ENCODE results near the gene GPHA2. TPM values are rescaled to one million over a fixed set of nuclear protein-coding genes. Genes with fewer than 3 reads are reported as not detected.

Gene GPHA2
- total RNA-seq, 2 experiments from 2014 or later = 0.49 to 0.56 TPM

- TF ChIP-seq, protein P1, sequence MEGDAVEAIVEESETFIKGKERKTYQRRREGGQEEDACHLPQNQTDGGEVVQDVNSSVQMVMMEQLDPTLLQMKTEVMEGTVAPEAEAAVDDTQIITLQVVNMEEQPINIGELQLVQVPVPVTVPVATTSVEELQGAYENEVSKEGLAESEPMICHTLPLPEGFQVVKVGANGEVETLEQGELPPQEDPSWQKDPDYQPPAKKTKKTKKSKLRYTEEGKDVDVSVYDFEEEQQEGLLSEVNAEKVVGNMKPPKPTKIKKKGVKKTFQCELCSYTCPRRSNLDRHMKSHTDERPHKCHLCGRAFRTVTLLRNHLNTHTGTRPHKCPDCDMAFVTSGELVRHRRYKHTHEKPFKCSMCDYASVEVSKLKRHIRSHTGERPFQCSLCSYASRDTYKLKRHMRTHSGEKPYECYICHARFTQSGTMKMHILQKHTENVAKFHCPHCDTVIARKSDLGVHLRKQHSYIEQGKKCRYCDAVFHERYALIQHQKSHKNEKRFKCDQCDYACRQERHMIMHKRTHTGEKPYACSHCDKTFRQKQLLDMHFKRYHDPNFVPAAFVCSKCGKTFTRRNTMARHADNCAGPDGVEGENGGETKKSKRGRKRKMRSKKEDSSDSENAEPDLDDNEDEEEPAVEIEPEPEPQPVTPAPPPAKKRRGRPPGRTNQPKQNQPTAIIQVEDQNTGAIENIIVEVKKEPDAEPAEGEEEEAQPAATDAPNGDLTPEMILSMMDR (IDR thresholded peaks at IDR 0.05) = no peak
- Mint-ChIP-seq H3K27ac (no peak overlapping the region), H3K36me3 (ENCODE audit: low read depth) (peaks cover 42% of the 10 kb centered on the region), H3K4me3 (no peak overlapping the region), H3K9me3 (no peaks in the 10 kb centered on the region), H3K27me3 (no peaks in the 10 kb centered on the region), H3K4me1 (ENCODE audit: low read depth) (peaks cover 4% of the 10 kb centered on the region)
- Histone ChIP-seq H3K27me3 (ENCODE audit: control insufficient read depth in 1 of 2, insufficient read depth in 2 of 2, low read length in 2 of 2) (no peaks in the 10 kb centered on the region), H3K27ac (ENCODE audit: low read depth in 1 of 2, low read length in 2 of 2) (no peak overlapping the region), H3K36me3 (ENCODE audit: insufficient read depth, low read length) (peaks cover 45% of the 10 kb centered on the region), H3K4me3 (ENCODE audit: low read length) (no peak overlapping the region), H3K9me3 (ENCODE audit: control insufficient read depth in 1 of 2, insufficient read depth in 1 of 2, low read length in 2 of 2) (no peaks in the 10 kb centered on the region), H3K4me1 (ENCODE audit: insufficient read depth, low read length) (peaks cover 17% of the 10 kb centered on the region)
- DNase-seq = no peak
- ChIA-PET POLR2A (no interaction called here), CTCF (no interaction called here)
- ATAC-seq (ENCODE audit: poor library complexity) = no peak
- intact Hi-C loops (cut with DNase I, micrococcal nuclease) = no loop called here
These were observed 6.1 kb downstream of the GPHA2 start for GRCh38 chr11:64929625-64930024.

DNA sequence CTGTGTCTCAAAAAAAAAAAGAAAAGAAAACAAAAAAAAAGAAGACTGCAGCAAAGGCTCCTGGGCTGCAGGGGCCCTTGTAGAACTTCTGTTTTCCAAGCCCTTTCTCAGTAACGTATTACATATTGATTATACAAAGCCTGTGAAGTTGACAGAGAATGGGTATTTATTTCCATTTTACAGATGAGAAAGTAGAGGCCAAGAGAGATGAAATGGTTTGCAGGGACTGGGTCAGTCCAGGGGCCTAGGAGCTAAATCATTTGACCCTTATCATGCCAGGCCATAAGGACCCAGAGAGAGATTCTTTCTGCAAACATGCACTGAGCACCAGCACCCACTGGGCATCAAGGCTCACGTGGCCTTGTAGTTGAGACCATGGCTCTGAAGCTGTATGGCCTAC, 6.7 kb downstream of the GPHA2 start:
- peaks cover 45% of the 10 kb centered on the region for H3K36me3 ChIP-seq (ENCODE audit: insufficient read depth, low read length)
- H3K36me3 Mint-ChIP-seq (ENCODE audit: low read depth) = peaks cover 42% of the 10 kb centered on the region
- no peaks in the 10 kb centered on the region for H3K9me3 Mint-ChIP-seq

GRCh38 chr11:64926689-64927088, 9.0 kb downstream of the GPHA2 start:
- no peak overlapping the region for H3K27ac Mint-ChIP-seq
- DNase-seq = no peak

More for the DNA sequence above, 6.7 kb downstream of the GPHA2 start:
- CTCF ChIA-PET = no interaction called here
- TF ChIP-seq, protein P1 (IDR thresholded peaks at IDR 0.05) = no peak
- ATAC-seq (ENCODE audit: poor library complexity) (no peak), DNase-seq (no peak)
- H3K4me3 ChIP-seq (ENCODE audit: low read length) = no peak overlapping the region
- H3K4me1 ChIP-seq (ENCODE audit: insufficient read depth, low read length) = peaks cover 22% of the 10 kb centered on the region
- POLR2A ChIA-PET = no interaction called here
- Mint-ChIP-seq H3K4me1 (ENCODE audit: low read depth) (peaks cover 10% of the 10 kb centered on the region), H3K4me3 (no peak overlapping the region), H3K27me3 (no peaks in the 10 kb centered on the region), H3K27ac (no peak overlapping the region)
- H3K9me3 ChIP-seq (ENCODE audit: control insufficient read depth in 1 of 2, insufficient read depth in 1 of 2, low read length in 2 of 2) = no peaks in the 10 kb centered on the region
- H3K27ac ChIP-seq (ENCODE audit: low read depth in 1 of 2, low read length in 2 of 2) = no peak overlapping the region
- H3K27me3 ChIP-seq (ENCODE audit: control insufficient read depth in 1 of 2, insufficient read depth in 2 of 2, low read length in 2 of 2) = no peaks in the 10 kb centered on the region
- intact Hi-C loops (cut with DNase I, micrococcal nuclease) = no loop called here

More at GRCh38 chr11:64926689-64927088, 9.0 kb downstream of the GPHA2 start:
- intact Hi-C loops (cut with DNase I, micrococcal nuclease) = no loop called here
- Mint-ChIP-seq H3K27me3 (no peaks in the 10 kb centered on the region), H3K4me3 (peak overlapping the region; percentile 74), H3K9me3 (no peaks in the 10 kb centered on the region), H3K36me3 (ENCODE audit: low read depth) (peaks cover 25% of the 10 kb centered on the region), H3K4me1 (ENCODE audit: low read depth) (peaks cover 13% of the 10 kb centered on the region)
- TF ChIP-seq, protein P1 (IDR thresholded peaks at IDR 0.05) = no peak
- peaks cover 27% of the 10 kb centered on the region for H3K36me3 ChIP-seq (ENCODE audit: insufficient read depth, low read length)
- H3K9me3 ChIP-seq (ENCODE audit: control insufficient read depth in 1 of 2, insufficient read depth in 1 of 2, low read length in 2 of 2) = no peaks in the 10 kb centered on the region
- no peak overlapping the region for H3K4me3 ChIP-seq (ENCODE audit: low read length)
- ATAC-seq (ENCODE audit: poor library complexity) = no peak
- H3K27me3 ChIP-seq (ENCODE audit: control insufficient read depth in 1 of 2, insufficient read depth in 2 of 2, low read length in 2 of 2) = no peaks in the 10 kb centered on the region
- ChIA-PET CTCF (no interaction called here), POLR2A (no interaction called here)
- no peak overlapping the region for H3K27ac ChIP-seq (ENCODE audit: low read depth in 1 of 2, low read length in 2 of 2)
- H3K4me1 ChIP-seq (ENCODE audit: insufficient read depth, low read length) = peaks cover 30% of the 10 kb centered on the region
